Embryonic facial prominence (tissue), 1 donor: ENCODE results near the gene RNF149.

ENCODE experiments used
- DNase-seq: peaks from one replicate; pipeline ENCODE4 v3.0.0-alpha.2; 2016; ENCODE audit errors: extremely low spot score

The RNF149 gene

DNA sequence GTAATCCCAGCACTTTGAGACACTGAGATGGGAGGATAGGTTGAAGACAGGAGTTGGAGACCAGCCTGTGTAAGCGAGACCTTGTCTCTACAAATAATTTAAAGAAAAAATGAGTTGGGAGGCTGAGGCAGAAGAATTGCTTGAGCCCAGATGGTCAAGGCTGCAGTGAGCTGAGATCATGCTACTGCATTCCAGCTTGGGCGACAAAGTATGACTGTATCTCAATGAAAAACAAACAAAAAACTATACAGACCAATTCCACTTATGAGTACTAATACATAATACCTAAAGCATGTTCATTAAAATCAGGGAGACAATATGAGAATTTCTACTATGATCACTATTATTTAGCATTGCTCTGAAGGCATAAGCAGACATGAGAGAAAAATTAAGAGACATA is 12.6 kb downstream of the RNF149 start:
- no peak for DNase-seq

DNA sequence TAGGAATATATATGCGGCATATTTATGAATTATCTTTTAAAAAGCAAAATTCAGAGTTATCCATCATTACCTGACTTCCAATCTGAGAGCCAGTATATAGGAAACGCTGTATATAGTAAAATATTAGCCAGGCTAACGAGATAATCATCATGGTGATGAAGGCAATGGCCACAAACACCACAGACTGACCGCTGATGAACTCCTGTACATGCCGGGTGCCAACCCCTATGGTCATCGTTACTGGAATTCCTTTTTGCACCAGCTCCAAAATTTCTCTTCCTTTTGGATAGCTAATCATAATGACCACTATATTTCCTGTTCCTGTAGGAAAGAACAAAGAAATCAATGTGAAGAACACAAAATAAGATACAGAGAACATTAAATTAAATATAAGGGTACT is 13.6 kb downstream of the RNF149 start:
- no peak for DNase-seq

DNA sequence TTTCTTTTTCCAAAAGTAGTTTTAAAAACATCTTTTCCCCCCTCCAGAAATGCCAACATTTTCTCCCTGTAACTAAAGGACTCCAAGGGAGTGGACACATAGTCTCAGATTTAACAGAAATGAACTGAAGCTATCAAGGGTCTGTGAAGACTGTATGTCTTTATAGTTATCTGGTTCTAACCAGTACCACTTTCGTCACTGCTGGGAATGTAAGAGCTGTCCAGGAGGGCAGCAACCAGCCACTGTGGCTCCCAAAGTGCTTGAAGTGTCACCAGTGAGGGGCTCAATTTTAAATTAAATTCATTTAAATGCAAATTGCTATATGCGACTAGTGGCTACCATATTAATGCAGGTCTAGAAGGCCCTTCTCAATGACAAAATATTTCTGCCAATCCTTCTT is 15.0 kb downstream of the RNF149 start:
- DNase-seq = no peak

DNA sequence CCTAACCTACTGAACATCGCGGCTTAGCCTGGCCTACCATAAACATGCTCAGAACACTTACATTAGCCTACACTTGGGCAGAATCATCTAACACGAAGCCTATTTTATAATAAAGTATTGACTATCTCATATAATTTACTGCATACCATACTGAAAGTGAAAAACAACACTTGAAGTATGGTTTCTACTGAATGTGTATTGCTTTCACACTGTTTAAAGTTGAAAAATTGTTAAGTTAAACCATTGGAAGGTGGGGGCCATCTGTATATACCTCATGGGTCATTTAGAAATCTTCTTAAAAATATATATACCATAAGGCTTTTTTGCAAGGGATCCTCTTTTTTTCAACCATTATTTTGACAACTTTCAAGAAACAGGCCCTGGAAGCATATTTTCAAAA is 16.5 kb downstream of the RNF149 start:
- no peak for DNase-seq

DNA sequence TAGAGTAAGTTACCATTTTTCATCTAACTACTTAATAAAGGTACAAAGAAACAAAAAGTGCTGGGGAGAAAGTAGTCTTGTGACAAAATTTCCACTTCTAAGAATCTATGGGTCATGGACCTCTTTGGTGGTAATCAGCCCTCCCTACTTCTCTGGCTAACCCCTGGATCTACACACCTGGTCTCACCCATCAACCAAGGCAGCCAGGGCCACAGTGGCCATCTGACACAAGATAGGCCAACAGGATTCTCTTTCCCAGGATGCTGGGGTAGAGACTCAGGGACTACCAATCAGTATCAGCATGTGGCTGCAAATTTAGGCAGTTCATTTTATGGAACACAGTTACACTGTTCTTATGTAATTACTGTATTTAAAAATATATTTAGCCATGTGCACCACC is 17.8 kb downstream of the RNF149 start:
- DNase-seq = no peak

DNA sequence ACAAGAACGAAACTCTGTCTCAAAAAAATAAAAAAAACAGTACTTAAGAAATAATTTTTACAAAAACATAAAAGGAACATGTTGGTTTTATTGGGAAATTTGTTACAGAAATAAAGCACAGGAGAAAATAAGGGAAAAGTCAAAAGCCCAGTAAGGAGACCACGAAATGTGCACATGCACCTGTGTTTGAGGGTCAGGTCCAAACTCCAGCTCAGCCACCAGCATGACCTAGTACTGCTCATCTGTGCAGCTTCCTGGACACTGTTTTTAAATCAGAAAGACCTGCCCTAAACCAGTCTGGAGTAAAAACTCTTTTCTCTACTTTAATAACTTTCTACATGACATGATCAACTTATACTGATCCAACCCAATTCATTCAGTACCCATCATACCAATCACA is 21.2 kb downstream of the RNF149 start:
- DNase-seq = no peak

DNA sequence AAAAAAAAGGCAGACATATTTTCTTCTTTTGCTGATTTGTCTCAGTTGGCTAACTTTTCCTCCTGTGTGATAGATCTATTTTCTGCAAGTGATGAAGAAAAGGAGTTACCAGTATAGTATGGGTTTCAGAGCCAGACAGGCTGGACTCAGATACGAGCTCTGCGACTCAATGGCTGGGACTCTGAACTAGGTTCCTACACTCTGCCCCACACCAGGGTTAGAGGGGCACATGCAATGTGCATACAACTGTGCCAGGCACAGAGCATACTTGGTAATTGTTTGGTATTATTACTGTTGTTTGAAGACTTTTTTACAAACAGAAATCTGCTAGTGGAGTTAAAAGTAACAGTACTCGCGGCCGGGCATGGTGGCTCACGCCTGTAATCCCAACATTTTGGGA is 21.8 kb downstream of the RNF149 start:
- DNase-seq = no peak

DNA sequence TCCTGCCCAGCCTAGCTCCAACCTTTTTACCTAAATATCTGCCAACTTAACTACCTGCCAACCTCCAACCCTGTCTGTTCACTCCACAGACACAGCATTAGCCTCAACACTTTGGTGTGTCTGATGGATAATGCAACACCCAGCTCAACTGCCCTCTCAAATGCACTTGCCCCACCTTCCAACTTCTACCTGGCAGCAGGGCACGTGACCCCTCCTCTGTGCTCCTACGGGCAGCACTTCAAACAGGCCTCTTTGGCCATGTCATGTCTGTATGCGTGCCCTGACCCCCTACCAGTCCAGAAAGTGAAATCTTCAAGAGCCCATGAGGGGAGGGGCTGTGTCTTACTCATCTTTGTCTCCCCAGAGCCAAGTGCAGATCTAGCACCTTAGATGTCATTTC is 25.5 kb downstream of the RNF149 start:
- no peak for DNase-seq

DNA sequence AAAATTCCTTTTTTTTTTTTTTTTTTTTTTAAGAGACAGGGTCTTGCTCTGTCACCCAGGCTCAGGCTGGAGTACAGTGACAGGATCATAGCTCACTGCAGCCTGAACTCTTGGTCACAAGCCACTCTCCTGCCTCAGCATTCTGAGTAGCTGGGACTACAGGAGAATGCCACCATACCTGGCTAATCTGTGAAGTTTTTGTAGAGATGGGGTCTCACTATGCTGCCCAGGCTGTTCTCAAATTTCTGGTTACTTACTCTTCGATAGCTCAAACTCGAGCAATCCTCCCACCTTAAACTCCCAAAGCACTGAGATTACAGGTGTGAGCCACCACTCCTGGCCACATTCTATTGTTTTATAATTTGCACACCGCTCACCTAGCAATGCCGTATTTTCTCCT is 27.0 kb downstream of the RNF149 start:
- DNase-seq = no peak

DNA sequence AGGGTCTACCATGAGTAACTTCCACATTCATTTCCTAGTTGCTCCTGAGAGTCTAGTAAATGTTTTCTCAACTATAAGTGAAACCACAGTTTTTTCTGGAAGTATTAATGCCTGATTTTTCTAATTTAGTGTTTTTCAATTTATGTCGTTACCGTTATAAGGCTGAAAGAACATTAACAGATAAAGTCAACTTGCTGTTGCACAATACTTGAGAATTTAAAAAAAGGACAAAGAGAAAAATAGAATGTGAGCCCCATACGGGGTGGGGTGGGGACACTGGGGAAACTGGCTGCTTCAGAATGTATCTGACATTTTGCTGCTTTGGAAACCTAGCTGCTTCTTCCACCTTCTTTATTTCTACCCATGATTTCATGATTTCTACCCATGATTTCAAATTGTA is 29.6 kb downstream of the RNF149 start:
- no peak for DNase-seq

DNA sequence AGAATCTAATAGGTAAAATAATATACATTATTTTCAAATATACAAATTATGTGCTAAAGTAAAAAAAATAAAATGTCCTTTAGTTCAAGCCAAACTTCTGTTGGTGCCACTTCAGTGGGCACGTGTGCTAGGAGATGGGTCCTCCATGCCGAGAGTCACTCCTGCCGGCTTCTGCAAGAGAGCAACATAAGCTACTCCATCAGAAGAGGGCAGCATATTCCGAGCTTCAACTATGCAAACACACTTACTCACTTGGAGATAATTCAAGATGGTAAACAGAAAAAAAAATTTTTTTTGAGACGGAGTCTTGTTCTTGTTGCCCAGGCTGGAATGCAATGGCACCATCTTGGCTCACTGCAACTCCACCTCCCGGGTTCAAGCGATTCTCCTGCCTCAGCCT is 31.4 kb downstream of the RNF149 start:
- no peak for DNase-seq

DNA sequence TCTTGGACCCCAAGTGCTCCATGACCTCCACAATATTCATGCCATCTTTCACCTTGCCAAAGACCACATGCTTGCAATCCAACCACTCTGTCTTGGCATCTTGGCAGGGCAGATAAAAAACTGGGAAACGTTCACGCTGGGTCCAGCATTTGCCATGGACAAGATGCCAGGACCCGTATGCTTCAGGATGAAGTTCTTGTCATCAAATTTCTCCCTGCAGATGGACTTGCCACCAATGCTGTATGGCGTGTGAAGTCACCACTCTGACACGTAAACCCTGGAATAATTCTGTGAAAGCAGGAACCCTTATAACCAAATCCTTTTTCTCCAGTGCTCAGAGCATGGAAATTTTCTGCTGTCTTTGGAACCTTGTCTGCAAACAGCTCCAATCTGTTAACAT is 34.4 kb downstream of the RNF149 start:
- DNase-seq = no peak

DNA sequence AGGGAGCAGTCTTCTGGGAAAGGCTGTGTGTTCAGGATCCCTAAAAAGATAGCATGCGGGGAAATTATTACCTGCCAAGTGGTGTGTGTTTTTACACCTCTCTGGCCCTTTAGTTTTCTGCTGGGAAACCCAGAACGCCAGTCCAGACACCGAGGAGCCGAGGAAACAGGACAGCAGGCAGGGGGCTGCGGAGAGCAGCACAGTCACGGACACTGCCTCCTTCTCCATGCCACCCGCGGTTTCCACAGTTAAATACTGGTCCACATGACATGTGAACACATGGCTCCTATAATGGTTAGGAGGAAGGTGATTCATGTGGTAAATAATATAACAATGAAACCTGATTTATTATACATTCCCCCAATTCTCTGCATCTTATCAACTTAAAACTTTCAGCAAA is 35.4 kb downstream of the RNF149 start:
- no peak for DNase-seq

DNA sequence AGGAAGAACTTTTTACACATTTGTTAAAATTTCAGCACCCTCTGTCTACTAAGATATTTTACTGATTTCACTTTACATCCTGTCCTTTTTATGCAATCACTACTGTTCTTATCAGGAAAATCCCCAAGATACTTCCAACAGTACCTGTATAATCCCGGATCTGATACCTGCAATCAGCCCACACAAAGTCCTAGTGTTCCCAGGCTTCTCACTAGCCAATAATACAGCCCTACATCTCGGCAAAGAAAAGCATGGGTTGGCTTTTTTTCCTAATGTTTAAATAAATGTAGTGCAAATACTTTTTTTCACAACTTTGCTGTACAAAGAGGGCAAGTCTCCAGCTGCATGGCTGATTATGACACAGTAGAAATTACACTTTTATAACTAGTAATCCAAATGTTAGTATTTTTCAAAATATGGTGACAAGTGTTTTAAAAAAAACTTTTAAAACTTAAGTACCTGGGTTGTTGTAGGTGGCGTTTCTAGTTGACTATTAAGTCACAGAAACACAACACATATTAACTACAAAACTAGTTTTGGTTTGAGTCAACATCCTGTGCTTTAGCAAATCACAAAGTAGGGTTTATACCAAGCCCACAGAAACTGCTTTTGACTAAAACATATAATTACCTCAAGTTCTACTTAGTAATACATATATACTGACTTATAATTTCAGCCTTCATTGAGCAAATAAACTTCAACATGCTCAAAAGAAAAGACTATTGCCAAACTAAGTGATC is 36.3 kb downstream of the RNF149 start:
- DNase-seq = no peak

DNA sequence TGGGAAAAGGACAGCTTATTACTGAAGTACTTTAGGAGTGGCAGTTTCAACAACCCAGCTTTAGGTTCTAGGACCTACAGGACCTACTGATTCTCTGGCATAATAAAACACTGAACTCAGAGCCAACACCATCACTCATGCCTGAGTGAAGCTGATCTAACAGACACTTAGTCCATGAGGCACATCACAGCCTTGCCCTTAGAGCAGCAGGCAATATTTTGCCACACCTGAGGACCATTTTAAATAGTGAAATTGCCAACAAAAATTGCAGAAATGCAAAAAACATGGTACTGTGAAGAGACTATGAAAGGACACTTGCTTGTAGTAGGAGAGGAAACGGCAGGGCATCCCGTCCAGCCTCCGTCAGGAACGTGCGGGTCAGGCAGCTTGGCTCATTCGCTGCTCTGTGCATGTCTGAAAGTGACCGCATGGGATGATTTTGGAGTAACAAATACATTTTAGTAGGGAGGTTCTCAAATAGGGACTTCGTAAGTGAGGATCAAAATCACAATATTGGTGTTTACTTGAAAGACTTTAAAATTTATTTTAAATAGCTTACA is 37.7 kb downstream of the RNF149 start:
- DNase-seq = no peak

DNA sequence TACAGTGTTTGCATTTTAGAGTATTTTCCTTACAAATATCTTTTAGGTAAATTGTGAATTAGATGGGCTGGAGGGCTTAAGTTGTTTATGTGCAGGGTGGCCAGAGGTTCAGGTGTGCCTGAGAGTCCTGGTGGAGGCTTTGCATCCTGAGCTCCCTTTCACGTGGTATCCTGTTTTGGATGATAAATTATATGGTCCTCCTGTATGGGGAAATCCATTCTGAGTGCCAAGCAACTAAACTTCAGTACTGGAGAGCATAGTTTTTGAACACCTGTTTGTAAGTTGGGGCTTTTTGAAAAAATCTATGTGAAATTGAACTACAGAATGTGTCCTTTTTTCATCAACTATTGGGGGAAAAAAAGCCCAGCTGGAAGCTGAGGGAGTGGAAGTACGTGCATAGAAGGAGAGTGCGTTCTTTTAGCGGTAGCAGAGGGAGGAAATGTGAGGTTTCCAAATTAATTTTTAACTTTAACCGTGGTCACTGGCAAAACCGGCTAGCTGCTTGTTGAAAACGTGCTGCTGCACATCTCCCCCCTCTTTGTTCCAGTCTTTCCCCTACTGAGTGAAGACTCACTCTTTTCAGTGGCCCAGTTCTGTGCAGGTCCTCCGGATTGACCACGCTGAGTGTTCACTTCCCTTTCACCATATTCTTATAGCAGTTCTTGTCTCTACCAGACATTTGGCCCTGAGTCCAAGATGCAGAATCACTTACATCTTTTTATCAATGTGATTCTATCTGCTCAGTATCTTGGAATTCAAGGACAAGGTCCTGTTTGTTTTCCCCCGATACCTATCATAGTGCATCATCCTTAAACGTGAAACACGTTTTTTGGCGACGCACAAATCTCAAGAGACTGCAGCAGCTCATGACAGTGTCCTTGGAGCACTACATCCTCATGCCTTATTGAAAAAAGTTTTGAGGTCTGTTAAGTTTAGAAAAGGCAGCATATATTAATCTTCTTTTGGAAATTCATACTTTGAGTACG is 40.5 kb downstream of the RNF149 start:
- no peak for DNase-seq

DNA sequence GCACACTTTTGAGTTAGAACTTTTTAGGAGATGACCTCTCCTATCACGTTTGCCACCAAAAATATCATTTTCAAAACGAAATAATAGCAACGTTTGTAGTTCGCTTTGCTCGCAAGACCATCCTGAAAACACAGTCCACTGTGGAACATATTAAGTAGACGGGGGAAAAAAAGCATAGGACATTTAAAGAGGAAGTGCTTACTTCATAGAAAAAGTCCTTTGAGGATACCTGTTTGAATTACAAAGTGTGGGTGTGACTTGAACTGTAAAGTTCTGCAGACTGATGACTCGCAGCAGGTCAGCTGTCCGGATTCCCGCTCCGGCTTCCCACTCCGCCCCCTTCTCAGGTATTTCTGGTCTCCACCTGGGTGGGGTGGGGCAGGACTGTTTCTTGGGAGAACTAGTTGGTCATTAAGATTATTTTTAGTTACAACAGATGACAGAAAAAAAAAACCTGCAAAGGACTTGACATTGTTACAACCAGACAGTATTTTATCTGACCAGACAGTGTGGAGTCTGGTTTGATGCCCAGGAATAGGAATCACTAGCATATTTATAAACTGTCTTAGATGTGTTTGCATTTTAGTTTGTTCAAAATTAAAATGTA is 42.5 kb downstream of the RNF149 start:
- no peak for DNase-seq

DNA sequence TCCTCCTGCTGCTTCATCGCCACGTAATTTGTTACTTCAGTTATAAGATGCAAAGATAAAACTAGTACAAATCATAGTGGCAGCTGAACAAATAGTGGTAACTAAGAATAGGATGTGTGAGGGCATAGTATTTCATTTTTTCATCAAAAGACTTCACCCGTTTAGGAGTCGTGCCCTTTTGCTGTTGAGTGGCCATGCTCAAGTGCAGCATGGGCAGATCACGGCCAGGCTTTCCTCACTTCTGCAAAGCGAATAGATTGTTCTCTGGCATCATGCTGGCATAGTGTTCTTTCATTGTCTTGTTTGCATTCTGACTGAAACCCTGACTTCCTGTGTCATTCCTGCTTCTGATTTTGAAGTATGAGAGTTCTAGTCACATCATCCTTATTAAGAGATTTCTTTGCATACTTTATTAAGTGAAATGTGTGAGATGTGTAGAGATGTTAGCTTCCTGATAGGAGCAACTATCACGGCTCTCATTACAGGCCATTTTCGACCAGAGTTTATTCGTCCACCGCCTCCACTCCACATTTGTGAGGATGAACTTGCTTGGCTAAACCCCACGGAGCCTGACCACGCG is 44.1 kb downstream of the RNF149 start:
- no peak for DNase-seq

DNA sequence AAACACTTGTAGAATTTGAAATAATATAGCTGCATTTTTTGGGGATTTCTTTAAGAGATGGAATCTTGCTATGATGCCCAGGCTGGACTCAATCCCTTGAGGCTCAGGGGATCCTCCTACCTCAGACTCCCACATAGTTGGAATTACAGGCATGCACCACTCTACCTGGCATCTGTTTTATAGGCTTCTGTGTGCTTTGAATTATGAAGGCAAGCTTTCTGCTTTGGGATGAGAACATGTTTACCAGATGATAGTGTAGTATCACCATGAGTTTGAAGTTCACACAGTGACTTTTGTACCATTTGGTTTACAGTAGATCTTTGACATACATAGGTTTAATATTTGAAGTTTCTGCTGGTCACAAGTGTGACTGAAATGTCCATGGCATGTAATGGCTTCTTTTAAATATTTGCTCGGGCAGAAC is 45.1 kb downstream of the RNF149 start:
- no peak for DNase-seq

DNA sequence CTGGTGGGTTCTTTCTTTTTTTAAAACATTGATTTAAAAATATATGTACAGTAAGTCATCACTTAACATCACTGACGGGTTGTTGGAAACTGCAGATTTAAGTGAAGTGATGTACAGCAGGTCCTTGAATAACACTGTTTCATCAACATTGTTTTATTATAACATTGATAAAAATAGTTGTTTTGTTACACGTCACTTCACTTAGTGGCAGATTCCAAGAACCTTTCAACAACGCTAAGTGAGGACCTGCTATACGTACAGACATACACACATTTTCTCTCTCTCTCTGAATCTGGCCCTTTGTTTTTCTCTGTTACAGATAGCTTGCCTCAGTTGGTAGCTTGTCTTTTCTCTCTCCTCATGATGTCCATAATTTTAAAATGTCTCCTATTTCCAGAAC is 46.4 kb downstream of the RNF149 start:
- DNase-seq = no peak

DNA sequence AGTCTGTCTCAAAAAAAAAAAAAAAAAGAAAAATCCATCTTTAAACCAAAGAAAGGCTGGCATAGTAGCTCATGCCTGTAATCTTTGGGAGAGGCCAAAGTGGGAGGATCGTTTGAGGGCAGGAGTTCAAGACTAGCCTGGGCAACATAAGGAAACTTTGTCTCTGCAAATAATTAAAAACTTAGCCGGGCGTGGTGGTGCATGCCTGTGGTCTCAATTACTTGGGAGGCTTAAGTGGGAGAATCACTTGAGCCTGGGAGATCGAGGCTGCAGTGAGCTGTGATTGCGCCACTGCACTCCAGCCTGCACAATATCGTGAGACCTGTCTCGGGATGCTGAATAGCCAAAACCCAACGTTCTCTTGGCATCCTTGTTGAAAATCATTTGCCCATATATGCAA is 49.7 kb downstream of the RNF149 start:
- no peak for DNase-seq

DNA sequence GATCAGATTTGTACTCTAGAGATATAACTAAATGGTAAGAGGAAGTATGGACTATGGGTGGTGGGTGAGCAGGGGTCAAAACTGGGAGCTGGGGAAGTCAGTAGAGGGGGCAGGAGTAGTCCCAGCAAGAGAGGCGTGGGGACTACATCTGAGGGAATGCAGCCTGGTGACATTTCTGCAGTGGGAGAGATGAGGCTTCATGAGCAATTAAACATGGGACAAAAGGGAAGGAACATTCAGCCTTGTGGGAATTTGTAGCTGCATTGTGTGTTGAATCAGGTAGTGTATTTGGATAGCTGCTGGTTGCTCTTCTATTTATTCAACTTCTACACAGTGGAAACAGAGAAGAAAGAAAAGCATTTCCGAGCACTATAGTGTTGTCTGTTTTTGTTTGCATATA is 52.2 kb downstream of the RNF149 start:
- no peak for DNase-seq
